NK-92 treated with Interleukin-12 subunit alpha and Interleukin-12 subunit beta, amount 100 ng/mL, for 24 hours (cell line): ENCODE results near the gene BDKRB1.

Experiments used
- DNase-seq: peaks from one replicate; lab custom pipeline; 2025; lab: John Stamatoyannopoulos, UW

BDKRB1 gene

DNA sequence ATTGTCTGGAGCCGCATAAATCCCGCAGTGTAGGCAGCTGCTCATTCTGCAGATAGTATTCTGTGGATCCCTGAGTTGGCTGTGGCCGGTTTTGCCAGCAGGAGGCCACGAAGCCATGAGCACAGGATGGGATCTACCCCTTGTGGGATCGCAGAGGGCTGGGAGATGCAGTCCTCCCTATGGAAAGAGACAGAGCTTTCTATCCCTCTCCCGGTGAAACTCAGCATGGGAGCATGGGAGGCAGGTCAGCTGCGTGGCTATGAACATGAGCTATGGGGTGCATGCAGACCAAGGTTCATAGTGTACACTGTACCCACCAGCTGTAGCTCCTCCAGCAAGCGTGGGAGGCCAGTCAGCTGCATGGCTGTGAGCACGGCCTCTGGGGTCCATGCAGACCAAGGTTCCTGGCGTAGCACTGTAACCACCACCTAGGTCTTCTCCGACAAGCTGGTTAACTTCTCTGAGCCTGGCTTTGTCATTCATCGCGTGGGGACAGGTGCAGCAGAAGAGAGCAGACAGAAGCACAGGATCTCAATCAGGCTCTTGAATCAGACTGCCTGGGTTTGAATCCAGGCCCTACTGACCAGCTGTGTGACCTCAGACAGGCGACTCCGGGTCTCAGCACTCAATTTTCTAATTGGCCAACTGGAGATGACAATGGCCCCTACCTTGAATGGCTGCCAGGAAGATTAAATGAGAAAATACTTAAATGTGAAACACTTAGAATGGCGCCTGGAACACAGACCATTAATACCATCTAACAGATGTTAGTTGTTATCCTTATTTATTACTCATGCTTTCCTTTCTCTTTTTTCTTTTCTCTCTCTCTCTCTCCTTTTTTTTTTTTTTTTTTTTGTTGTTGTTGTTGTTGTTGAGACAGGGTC, 6.0 kb downstream of the BDKRB1 start:
- DNase-seq: no peak

DNA sequence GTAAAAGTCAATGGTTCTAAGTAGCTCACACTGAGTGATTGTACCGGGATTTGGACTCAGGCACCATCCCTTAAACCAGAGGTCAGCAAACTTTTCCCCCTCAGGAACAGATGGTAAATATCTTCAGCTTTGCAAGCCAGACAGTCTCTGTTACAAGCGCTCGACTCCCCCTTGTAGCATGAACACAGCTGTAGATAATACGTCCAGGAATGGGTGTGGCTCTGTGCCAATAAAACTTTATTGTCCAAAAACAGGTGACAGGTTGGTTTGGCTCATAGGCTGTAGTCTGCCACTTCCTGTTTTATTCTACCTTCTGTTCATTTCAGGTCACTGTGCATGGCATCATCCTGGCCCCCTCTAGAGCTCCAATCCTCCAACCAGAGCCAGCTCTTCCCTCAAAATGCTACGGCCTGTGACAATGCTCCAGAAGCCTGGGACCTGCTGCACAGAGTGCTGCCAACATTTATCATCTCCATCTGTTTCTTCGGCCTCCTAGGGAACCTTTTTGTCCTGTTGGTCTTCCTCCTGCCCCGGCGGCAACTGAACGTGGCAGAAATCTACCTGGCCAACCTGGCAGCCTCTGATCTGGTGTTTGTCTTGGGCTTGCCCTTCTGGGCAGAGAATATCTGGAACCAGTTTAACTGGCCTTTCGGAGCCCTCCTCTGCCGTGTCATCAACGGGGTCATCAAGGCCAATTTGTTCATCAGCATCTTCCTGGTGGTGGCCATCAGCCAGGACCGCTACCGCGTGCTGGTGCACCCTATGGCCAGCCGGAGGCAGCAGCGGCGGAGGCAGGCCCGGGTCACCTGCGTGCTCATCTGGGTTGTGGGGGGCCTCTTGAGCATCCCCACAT, 7.6 kb downstream of the BDKRB1 start:
- no peak for DNase-seq

DNA sequence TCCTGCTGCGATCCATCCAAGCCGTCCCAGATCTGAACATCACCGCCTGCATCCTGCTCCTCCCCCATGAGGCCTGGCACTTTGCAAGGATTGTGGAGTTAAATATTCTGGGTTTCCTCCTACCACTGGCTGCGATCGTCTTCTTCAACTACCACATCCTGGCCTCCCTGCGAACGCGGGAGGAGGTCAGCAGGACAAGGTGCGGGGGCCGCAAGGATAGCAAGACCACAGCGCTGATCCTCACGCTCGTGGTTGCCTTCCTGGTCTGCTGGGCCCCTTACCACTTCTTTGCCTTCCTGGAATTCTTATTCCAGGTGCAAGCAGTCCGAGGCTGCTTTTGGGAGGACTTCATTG, 8.2 kb downstream of the BDKRB1 start:
- DNase-seq: no peak

DNA sequence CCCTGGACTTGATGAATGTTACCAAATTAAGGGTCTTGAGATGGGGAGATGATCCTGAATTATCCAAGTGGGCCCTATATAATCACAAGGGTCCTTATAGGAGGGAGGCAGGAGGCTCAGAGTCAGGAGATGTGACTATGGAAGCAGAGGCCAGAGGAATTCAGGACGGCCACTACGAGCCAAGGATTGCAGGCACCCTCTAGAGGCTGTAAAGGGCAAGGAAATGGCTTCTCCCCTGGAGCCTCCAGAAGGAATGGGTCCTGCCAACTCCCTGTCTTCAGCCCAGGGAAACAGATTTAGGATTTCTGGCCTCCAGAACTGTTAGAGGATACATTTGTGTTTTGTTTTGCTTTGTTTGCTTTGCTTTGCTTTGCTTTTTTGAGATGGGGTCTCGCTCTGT, 8.8 kb downstream of the BDKRB1 start:
- no peak for DNase-seq

DNA sequence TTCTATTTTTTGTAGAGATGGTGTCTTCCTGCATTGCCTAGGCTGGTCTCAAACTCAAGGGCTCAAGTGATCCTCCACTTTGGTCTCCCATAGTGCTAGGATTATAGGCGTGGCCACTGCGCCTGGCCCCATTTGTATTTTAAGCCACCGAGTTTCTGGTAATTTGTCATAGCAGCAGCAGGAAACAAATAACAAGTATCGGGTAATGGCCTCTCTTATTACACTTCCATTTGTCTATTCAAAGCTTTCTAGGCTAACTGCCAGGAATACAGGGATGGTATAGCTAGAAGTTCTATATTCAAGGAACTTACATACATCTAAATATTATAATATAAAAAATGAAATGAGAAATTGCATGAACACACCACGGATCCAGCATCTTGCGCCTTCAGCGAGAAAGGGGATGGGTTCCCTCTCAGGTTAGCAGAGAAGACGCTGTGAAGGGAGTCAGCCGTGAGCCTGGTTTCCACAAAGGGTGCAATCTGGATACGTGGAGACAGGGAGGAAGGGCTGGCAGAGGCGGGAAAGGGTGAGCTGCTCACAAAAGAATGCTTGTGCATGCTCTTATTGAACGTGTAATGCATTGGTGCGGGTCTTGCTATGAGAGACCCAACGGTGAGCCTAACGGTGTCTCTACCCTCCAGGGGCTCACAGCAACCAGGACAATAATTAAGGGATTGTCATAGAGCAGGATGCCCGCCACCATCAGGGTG, 9.5 kb downstream of the BDKRB1 start:
- DNase-seq: no peak

DNA sequence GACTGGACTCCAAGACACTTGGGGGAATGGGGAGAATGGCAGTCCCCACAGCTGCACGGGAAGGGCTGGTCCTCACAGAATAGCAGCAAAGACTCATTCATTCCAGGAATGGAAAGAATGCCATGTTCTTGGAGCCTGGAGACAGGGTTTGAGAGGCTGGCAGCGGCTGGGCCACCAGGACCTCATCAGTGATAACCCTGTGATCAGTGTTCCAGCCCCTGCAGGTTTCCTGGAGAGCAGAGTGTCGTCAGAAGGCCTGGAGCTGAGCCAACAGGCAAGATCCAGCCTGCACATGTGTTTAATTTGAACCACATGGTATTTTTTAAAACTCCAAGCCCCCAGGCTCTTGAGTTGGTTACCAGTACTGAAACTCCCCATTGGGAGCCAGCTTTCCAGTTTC, 11.3 kb downstream of the BDKRB1 start:
- DNase-seq: no peak

DNA sequence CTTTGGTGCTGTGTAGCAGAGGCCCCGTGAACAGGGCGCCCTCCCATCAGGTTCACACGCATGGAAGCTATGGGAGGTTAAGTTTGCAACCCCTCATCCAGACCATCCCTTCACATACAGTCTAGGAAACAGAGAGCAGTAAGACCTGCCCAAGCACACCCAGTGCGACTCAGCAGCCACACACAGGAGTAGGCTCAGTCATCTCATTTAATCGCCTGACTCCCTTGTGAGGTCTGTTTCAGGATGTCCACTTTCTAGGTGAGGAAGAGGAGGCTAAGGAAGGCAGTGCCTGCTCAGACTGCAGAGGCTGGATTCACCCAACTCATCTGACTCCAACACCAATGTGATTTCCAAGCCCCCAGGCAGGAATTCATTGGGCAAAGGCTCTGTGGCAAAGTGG, 11.9 kb downstream of the BDKRB1 start:
- no peak for DNase-seq

DNA sequence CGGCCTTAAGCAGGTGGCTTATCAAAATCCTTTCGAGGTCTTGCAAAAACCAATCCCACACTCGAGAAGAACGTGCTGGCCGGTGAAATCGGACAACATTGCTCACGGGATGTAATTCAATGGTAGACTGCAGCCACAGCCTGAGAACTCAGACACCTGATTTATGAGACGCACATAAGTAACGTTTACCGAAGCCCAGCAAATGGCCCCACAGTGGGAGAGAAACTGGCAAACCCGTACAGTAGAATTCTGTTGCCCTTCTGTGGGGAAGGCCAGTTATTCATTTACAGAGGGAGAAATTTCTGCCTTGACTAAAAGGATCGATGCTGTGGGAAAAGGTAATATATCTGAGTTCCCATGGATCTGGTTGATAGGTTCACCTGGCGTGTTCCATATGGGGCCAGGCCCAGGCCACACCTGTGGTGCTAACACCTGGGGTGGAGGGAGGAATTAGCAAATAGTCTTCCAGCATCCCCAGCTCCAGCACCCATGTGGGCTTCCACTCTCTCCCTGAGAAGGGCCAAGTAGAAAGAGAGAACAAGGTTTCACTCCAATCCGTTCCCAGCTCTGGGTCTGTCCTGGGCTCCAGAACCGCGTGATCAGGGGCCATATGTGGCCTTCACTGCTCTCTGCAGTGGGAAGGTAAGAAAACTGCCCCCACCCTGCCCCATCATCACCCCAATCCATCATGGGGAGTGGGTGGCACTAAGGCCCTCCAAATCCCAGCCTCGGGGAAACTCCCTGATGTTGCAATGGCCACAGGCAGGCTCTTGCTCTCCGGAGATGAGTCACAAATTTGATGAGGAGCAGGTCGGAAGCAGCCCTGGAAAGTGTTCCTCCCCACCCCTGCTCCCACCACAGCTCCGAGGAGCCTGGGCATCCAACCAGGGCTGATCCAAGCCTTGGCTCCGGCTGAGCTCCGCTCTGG, 12.7 kb downstream of the BDKRB1 start:
- DNase-seq: no peak

DNA sequence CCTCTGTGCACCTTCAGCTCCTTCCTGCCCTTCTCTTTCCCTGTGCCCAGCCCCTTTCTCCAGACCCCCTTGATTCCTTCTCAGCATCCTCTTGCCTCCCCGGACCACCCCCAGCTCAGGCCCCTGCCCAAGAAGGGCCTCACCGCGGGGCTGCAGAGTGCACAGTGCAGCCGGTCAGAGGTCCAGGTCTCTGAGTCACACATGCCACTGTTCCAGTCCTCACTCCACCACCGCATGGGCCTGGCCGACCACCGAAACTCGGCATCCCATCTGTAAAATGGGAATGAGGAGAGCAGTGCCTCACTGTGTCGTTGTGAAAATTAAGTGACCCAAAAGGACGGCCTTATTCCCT, 13.3 kb downstream of the BDKRB1 start:
- no peak for DNase-seq

DNA sequence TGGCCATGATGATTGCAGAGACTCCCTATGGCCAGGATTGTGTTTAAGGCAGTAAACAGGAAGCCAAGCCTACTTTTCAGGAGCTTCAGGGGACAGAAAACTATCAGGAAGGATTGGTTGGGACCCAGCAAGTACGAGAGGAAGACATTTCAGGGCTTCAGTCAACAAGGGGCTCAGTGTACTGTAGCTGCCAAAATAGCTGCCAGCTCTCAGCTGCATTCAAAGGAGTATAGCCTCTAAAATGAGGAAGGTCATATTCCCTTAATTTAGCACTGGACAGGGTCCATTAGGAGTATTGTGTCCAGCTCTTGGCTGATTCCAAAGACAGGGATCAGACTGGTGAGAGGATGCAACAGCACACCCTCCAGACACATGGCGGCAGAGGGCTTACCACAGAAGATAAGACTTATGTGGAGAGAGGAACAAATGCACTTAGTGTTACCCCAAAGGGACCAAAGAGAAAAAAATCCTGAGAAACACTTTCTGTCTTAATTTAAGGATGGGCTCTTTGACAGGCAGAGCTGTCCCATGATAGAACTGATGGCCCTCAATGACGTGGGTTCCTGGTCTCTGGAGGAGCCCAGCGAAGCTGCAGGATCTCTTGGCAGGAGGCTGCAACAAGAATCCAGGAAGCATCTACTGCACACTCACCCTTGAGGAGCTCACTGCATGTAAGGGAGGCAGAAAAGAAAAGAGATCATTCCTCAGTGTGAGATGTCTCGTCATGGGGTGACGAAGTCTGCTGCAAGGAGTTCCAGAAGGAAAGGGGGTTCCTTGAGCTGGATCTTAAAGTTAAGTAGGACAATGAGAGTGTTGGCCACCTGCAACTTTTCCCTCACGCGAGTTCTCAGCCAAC, 14.8 kb downstream of the BDKRB1 start:
- DNase-seq: no peak

DNA sequence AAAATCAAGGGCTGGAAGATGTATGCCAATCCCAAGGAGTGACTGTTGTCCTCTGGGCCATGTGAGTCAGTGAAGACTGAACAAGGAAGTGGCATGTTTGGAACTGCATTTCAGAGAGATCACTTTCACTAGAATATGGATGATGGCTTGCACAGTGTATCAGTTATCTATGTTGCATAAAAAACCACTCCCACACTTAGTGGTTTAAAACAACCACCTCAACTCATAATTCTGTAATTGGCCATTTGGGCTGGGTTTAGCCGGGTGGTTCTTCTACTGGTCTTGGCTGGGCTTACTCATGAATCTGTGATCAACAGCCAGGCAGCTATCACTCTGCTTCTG, 15.4 kb downstream of the BDKRB1 start:
- no peak for DNase-seq

DNA sequence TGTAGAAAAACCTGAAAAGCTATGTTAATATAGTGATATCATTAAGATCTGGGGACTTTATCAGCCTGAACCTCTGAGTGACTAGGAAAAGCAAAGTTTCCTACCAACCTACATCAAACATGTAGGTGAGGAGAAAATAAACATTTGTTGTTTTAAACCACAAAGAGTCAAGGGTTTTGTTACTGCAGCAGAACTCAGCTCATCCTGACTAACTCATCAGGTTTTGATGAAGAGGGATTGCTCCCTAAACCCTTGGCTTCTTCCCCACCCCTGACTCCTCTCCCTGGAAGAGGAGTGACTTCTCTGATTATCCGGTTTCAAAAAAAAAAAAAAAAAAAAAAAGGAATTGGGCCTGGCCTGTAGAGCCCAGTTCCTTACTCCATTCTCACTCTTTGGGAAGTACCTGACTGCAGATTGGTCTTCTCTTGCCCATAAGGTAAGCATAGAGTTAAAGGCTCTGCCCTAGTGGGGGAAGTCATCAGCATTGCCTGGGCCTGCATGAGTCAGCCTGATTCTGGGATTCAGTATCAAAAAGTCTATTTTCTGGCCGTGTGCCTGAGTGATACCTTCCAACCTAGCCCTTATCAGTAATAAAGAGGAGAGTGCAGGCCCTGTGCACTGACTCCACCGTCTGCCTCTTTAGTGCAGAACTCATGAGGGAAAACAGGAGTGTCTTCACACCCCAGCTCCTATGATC, 16.9 kb downstream of the BDKRB1 start:
- no peak for DNase-seq

DNA sequence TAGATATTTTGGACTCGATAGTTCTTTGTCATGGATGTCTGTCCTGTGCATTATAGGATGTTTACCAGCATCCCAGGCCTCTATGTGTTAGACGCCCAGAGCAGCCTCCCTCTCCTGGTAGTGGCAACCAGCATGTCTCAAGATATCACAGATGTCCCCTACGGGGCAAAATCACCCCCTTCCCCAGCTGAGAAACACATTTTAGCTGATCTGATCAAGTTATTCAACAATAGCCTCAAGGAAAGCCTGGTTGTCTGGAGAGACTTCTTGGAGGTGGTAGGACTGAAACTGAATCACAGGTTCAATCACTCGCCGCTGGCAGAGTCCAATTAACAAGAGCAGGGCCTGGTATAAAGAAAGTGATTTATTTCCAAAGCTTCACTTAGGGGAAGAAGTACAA, 17.6 kb downstream of the BDKRB1 start:
- DNase-seq: no peak

DNA sequence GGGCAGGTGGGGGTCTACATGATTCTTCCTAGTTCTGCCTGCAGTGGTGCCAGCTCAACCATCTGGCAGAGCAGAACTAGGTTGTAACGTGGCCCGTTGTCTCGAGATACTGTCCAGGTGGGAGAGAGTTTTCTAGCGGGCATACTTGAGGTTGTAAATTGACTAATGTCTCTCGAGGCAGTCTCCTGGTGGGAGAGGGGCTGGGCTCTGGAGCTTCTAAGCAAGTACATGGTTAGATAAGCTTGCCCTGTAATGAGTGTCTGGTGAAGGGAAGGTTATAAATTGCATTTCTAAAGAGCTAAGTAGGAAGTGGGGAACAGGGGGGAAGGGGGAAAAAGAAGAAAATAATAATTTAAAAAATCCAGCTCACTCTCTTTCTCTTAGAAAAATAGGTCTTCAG, 18.1 kb downstream of the BDKRB1 start:
- DNase-seq: no peak

DNA sequence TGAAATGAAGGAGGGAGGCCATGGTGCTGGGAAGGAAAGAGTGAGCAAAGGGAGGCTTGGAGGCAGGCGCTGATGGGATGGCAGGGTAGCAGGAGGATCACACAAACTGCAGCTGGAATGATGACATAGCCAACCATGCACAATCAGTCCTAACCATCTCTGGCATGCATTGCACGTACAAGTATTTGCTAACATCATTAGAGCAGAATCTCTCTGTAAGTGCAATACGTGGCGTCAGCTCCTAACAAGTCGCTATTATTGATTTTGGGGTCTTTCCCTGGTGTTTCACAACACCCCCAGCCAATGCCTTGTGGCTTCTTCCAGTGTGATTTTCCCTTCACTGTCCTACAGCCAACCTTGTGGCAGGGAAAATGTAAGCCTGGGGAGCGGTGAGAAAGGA, 18.5 kb downstream of the BDKRB1 start:
- no peak for DNase-seq

DNA sequence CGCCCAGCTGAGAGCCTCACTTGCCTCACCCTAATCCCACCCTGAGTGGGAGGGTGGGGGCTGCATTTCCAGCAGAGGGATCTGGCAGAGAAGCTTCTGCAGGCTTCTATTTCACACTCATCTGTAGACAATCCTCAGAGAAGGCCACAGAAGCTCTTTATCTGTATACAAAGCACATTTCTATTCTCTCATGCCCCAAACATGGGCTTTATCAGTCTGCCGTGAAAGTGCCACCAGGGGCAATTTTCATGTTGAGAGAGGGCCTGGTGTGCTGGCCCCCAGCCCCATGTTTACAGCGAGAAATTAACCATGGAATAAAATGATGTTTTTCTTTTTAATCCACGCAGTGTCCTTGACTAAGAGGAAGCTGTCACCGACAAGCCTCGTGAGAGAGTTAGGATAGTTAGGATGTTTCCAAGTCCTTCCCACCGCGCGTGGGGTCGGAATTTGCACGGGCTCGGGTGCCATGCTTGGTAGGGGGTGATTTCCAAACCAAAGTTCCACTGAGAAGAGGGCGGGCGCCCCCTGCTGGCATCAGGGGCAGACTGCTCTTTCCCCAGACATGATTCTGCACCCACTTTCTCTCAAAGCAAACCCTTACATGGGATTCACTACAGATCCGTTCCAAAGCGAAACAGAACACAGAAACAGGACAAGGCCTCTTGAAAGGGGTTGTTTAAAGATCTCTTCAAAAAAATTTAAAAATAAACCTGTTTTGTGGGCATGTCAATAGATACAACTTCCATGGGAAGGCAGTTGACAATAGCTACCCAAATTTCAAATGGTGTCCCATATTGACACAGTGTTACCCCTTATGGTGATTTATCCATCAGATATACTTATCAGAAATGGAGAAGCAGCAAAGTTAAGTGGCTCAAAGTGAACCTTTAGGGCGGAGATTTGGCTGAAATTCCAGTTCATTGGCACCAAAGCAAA, 19.4 kb downstream of the BDKRB1 start:
- peak; percentile 36 for DNase-seq

DNA sequence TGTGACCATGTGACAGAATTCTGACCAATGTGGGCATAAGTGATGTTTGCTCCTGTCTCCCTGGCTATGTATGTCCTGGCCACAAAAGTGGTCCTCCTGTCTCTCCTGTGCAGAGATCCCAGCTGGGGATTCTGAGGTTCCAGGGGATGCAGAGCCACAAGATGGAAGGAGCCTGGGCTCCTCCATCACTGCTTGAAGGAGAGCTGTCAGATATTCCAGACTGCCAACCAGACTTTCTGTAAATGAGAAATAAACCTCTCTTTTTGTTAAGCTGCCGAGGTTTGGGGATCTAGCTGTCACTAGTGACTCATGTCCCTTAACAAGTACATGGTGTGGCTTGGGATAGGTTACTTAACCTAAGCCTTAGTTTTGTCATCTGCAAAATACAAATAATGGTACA, 21.9 kb downstream of the BDKRB1 start:
- DNase-seq: no peak

DNA sequence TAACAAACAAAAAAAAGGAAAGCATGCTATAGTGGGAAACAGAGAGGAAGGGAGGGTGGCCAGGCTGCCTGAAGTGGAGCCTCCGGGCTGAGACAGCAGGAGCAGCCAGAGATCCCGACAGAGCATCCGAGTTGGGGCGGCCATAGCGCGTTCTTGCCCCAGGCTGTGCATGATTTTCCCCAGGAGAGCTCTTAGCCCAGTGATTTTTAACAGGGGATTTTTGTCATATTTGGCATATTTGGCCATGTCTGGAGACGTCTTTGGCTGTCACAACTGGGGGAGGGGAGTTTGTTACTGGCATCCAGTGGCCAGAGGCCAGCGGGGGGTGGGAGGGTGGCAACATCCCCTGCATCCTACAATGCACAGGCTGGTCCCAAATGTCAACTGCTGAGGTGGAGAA, 23.6 kb downstream of the BDKRB1 start:
- no peak for DNase-seq

DNA sequence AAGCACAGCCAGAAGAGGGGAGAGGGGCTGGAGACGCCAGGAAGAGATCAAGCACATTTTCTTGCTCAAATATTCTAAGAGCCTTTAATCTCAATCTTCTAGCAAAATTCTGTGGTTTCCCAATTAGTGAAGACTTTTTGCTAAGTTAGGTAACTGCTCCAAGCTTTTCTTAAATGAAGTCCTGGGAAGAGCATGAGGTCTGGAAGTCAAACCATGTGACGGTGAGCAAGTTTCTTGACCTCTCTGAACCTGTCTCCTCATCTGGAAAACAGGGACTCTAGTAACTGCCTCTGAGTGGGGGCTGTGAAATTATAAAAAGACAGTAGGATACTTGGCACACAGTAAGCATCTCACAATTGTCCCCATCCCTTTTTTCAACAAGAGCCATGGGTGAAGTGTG, 24.1 kb downstream of the BDKRB1 start:
- no peak for DNase-seq
